ENCODE results near the gene ZNF324.
"Not testable (repeated sequence)": the region's sequence is repeated elsewhere in the genome, so short reads cannot be mapped to it uniquely, and the experiment has no call there.

Gene ZNF324

DNA sequence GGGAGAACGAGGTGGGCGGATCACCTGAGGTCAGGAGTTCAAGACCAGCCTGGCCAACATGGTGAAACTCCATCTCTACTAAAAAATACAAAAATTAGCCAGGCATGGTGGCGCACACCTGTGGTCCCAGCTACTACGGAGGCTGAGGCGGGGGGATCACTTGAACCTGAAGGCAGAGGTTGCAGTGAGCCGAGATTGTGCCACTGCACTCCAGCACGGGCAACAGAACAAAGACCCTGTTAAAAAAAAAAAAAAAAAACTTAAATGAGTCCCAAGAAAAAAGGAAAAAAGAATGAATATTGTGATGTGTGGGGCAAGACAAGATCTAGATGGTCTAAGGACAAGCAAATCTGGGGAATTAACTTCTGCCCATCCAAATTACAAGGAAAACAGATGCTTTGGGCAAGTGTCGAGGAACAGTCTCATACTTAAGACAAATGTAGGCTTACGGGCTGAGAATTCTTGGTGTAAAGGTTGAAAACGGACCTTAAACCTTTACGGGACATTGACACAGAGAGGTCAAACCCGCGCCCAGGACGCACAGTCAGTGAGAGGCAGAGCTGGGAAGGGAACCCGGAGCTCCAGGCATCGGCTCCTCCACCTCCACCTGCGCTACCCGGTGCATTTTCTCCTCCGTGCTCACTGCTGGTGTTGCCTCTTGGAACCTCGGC lies 656 bp upstream of the ZNF324 start:
- CTCF ChIA-PET = interaction anchor here (1.0 to 1.4 kb wide), 3 partner anchors 9 to 54 kb away, joined by 3 read pairs; partner anchors contain the start of gene ZBTB45

GRCh38 chr19:58468216-58468839 lies 1.4 kb downstream of the ZNF324 start:
- peak; percentile 20 for TF ChIP-seq CTCF (IDR thresholded peaks at IDR 0.05; ENCODE audit: control extremely low read depth, extremely low read depth, low read depth, missing control alignments)
- no peak for DNase-seq (ENCODE audit: extremely low spot score)
- ChIA-PET CTCF (interaction anchor here (1.0 kb wide), 1 partner anchor 15 kb away, joined by 3 read pairs; no protein-coding TSS in a partner anchor), POLR2A (no interaction called here)

More for the DNA sequence above, 656 bp upstream of the ZNF324 start:
- POLR2A ChIA-PET = no interaction called here
- DNase-seq (ENCODE audit: extremely low spot score) = no peak
- TF ChIP-seq CTCF (IDR thresholded peaks at IDR 0.05; ENCODE audit: control extremely low read depth, extremely low read depth, low read depth, missing control alignments) = no peak

DNA sequence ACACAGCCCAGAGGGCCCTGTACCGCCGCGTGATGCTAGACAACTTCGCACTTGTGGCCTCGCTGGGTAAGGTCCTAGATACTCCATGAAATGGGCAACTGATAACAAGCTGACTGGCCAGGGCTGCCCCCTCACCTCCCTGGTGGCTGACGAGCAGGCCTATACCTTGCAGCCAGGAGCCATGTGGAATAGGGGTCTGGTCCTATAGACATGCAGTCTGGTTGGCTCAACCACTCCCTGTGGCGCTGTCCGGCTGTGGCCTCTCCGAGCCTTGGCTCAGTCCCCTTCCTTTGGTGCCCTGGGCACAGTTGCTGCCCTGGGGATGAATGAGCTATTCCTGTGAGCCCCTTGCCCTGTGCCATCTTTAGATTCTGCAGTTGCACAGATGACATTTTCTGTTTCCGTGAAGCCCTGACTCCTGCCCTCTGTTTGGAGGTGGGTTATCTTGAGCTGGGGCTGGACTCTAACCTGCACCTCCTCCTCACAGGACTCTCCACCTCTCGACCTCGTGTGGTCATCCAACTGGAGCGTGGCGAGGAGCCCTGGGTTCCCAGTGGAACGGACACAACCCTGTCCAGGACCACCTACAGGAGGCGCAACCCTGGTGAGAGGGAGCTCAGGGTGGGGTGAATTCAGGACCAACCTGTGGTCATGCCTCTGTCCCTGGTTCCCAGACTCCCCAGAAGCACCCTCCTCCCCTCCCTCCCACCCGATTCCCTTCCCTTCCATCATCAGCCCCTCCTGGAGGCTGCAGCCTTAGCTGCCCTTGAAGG lies 2.5 kb downstream of the ZNF324 start:
- DNase-seq (ENCODE audit: extremely low spot score) = no peak
- POLR2A ChIA-PET = no interaction called here
- no peak for TF ChIP-seq CTCF (IDR thresholded peaks at IDR 0.05; ENCODE audit: control extremely low read depth, extremely low read depth, low read depth, missing control alignments)
- CTCF ChIA-PET = interaction anchor here (1.0 to 1.6 kb wide), 4 partner anchors 16 to 1063 kb away, joined by 3 to 5 read pairs (median 4); partner anchors contain the start of gene CHMP2A

- POLR2A ChIA-PET; DNase-seq (ENCODE audit: extremely low spot score): not testable (repeated sequence)
- CTCF ChIA-PET = interaction anchor here (1.6 to 1.7 kb wide), 2 partner anchors 9 to 1064 kb away, joined by 3 to 4 read pairs; no protein-coding TSS in a partner anchor
Measured at GRCh38 chr19:58470837-58471543, 4.1 kb downstream of the ZNF324 start.

- ChIA-PET CTCF (interaction anchor here (1.7 kb wide), 1 partner anchor 10 kb away, joined by 4 read pairs; no protein-coding TSS in a partner anchor), POLR2A (no interaction called here)
- DNase-seq (ENCODE audit: extremely low spot score) = no peak
- TF ChIP-seq CTCF (IDR thresholded peaks at IDR 0.05; ENCODE audit: control extremely low read depth, extremely low read depth, low read depth, missing control alignments) = no peak
Measured at GRCh38 chr19:58471736-58472135, 4.9 kb downstream of the ZNF324 start.

GRCh38 chr19:58473775-58474174 lies 6.9 kb downstream of the ZNF324 start:
- CTCF ChIA-PET = interaction anchor here (1.1 to 1.4 kb wide), 2 partner anchors 15 to 40 kb away, joined by 3 read pairs; no protein-coding TSS in a partner anchor

More at GRCh38 chr19:58473775-58474174, 6.9 kb downstream of the ZNF324 start:
- DNase-seq (ENCODE audit: extremely low spot score) = no peak
- POLR2A ChIA-PET = interaction anchor here (0.6 kb wide), 1 partner anchor 9 kb away, joined by 4 read pairs; no protein-coding TSS in a partner anchor
- TF ChIP-seq CTCF (IDR thresholded peaks at IDR 0.05; ENCODE audit: control extremely low read depth, extremely low read depth, low read depth, missing control alignments) = no peak

All from GM10248 (cell line).